ENCODE measurements around the gene ZPBP2. TPM values are rescaled to one million over a fixed set of nuclear protein-coding genes. Genes with fewer than 3 reads are reported as not detected.

ZPBP2 gene
- total RNA-seq, 1 donor from 2014 or later: not detected

DNA sequence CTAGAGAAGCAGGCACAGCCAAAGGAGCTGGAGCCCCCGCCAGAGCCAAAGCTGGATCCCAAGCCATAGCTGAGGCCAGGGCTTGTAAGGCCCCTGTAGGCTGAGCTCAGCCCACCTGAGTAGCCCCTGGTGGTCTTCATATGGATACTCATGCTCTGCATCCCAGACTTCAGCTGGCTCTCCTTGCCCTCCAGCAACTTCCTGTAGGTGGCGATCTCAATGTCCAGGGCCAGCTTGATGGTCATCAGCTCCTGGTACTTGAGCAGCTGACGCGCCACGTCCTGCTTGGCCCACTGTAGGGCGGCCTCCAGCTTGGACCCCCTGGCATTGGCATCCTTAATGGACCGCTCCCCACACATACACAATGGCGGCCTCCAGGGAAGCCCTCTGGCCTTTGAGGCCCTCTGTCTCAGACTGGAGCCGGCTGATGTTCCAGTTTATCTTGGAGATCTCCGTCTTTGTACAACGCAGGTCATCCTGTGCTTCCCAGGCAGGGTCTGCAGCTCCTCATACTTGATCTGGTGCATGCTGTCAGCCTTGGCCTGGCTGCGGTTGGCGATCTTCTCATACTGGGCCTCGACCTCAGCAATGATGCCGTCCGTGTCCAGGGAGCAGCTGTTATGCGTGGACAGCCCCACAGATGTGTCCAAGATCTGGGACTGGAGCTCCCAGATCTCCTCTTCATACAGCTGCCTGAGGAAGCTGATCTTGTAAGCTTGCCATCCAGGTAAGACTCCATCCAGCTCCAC, 32.8 kb upstream of the ZPBP2 start:
- DNase-seq (ENCODE audit: extremely low spot score, unreplicated experiment): no peak

DNA sequence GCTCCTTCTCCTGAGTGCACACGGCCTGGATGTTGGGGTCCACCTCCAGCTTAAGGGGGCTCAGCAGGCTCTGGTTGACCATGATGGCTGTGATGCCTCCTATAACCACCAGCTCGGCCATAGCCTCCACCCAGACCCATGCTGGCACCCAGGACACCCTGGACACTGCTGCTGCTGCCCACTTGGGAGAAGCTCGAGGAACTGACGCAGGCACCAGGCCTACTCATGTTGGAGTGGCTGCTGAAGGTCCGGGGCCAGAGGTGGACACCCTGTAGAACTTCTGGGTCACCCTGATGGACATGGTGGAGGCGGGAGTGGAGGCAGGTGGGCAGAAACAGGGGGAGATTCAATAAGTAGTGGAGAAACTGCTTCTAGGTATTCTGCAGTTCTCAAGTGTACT, 31.9 kb upstream of the ZPBP2 start:
- no peak for DNase-seq (ENCODE audit: extremely low spot score, unreplicated experiment)
- no peaks in the 10 kb centered on the region for H3K36me3 Mint-ChIP-seq (ENCODE audit: unreplicated experiment)
- TF ChIP-seq, protein P1, sequence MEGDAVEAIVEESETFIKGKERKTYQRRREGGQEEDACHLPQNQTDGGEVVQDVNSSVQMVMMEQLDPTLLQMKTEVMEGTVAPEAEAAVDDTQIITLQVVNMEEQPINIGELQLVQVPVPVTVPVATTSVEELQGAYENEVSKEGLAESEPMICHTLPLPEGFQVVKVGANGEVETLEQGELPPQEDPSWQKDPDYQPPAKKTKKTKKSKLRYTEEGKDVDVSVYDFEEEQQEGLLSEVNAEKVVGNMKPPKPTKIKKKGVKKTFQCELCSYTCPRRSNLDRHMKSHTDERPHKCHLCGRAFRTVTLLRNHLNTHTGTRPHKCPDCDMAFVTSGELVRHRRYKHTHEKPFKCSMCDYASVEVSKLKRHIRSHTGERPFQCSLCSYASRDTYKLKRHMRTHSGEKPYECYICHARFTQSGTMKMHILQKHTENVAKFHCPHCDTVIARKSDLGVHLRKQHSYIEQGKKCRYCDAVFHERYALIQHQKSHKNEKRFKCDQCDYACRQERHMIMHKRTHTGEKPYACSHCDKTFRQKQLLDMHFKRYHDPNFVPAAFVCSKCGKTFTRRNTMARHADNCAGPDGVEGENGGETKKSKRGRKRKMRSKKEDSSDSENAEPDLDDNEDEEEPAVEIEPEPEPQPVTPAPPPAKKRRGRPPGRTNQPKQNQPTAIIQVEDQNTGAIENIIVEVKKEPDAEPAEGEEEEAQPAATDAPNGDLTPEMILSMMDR (IDR thresholded peaks at IDR 0.05): no peak
- no peak overlapping the region for H3K27ac Mint-ChIP-seq (ENCODE audit: unreplicated experiment)
- no peak overlapping the region for H3K4me3 Mint-ChIP-seq (ENCODE audit: unreplicated experiment)
- H3K9me3 Mint-ChIP-seq (ENCODE audit: unreplicated experiment): peaks cover 25% of the 10 kb centered on the region
- H3K27me3 Mint-ChIP-seq (ENCODE audit: unreplicated experiment): peaks cover 51% of the 10 kb centered on the region
- no peaks in the 10 kb centered on the region for H3K4me1 Mint-ChIP-seq (ENCODE audit: unreplicated experiment)

More for the DNA sequence above, 32.8 kb upstream of the ZPBP2 start:
- no peaks in the 10 kb centered on the region for H3K4me1 Mint-ChIP-seq (ENCODE audit: unreplicated experiment)
- H3K4me3 Mint-ChIP-seq (ENCODE audit: unreplicated experiment): no peak overlapping the region
- TF ChIP-seq, protein P1 (IDR thresholded peaks at IDR 0.05): no peak
- H3K36me3 Mint-ChIP-seq (ENCODE audit: unreplicated experiment): no peaks in the 10 kb centered on the region
- peaks cover 46% of the 10 kb centered on the region for H3K27me3 Mint-ChIP-seq (ENCODE audit: unreplicated experiment)
- H3K9me3 Mint-ChIP-seq (ENCODE audit: unreplicated experiment): peaks cover 25% of the 10 kb centered on the region
- no peak overlapping the region for H3K27ac Mint-ChIP-seq (ENCODE audit: unreplicated experiment)

DNA sequence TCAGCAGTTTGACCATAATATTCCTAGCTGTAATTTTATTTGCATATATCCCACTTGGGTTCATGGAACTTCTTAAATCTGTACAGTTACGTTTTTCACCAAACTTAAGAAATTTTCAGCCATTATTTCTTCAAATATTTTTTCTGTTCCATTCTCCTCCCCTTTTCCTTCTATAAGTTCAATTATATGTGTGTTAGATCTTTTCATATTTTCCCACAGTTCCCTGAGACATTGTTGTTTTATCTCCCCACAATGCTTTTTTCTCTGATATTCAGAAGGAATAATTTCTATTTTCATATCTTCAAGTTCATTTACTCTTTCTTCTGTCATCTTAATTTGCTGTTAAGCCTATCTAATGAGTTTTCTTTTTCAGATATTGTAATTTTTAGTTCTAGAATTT, 29.9 kb upstream of the ZPBP2 start:
- no peaks in the 10 kb centered on the region for H3K4me1 Mint-ChIP-seq (ENCODE audit: unreplicated experiment)
- no peak overlapping the region for H3K4me3 Mint-ChIP-seq (ENCODE audit: unreplicated experiment)
- H3K27me3 Mint-ChIP-seq (ENCODE audit: unreplicated experiment): peaks cover 56% of the 10 kb centered on the region
- H3K36me3 Mint-ChIP-seq (ENCODE audit: unreplicated experiment): no peaks in the 10 kb centered on the region
- peaks cover 25% of the 10 kb centered on the region for H3K9me3 Mint-ChIP-seq (ENCODE audit: unreplicated experiment)
- TF ChIP-seq, protein P1 (IDR thresholded peaks at IDR 0.05): no peak
- no peak overlapping the region for H3K27ac Mint-ChIP-seq (ENCODE audit: unreplicated experiment)
- no peak for DNase-seq (ENCODE audit: extremely low spot score, unreplicated experiment)

DNA sequence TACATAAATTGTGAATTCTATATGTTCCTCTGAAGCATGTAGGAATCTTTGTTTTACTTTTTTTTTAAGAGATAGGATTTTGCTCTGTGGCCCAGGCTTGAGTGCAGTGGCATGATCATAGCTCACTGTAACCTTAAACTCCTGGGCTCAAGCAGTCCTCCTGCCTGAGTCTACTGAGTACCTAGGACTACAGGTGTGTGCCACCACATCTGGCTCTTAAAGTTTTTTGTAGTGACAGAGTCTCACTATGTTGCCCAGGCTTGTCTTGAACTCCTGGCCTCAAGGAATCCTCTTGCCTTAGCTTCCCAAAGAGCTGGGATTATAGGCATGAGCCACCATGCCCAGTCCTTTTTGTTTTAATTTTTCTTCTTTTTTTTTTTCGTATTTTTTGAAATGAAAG, 29.2 kb upstream of the ZPBP2 start:
- H3K27me3 Mint-ChIP-seq (ENCODE audit: unreplicated experiment): peaks cover 59% of the 10 kb centered on the region
- no peak for DNase-seq (ENCODE audit: extremely low spot score, unreplicated experiment)
- no peak overlapping the region for H3K4me3 Mint-ChIP-seq (ENCODE audit: unreplicated experiment)
- no peaks in the 10 kb centered on the region for H3K4me1 Mint-ChIP-seq (ENCODE audit: unreplicated experiment)
- no peak overlapping the region for H3K27ac Mint-ChIP-seq (ENCODE audit: unreplicated experiment)
- TF ChIP-seq, protein P1 (IDR thresholded peaks at IDR 0.05): no peak
- peaks cover 25% of the 10 kb centered on the region for H3K9me3 Mint-ChIP-seq (ENCODE audit: unreplicated experiment)
- no peaks in the 10 kb centered on the region for H3K36me3 Mint-ChIP-seq (ENCODE audit: unreplicated experiment)

DNA sequence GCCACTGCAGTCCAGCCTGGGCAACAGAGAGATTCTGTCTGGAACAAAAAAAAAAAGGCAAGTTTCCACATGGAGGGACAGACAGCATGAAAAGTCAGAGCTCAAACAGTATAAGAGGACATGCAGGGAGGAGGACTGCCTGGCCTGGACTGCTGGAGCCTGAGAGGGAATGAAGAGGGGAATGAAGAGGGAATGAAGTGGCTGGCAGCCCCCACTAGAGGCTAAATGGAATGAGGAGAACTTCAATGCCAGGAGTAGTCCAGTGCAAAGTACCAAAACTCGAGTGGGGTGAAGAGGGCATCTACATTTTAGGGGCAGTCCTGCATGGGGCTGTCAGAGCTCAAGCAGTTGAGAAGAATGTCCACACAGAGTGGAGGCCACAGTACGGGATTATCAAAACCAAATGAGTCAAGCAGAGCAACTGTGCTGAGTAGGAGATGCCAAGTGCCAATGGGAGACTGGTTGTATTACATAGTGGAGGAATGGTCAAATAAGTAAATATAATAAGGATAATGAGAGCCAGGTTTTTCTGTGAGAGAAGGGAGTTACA, 26.8 kb upstream of the ZPBP2 start:
- no peak overlapping the region for H3K27ac Mint-ChIP-seq (ENCODE audit: unreplicated experiment)
- H3K4me1 Mint-ChIP-seq (ENCODE audit: unreplicated experiment): no peaks in the 10 kb centered on the region
- H3K27me3 Mint-ChIP-seq (ENCODE audit: unreplicated experiment): peaks cover 71% of the 10 kb centered on the region
- H3K4me3 Mint-ChIP-seq (ENCODE audit: unreplicated experiment): no peak overlapping the region
- DNase-seq (ENCODE audit: extremely low spot score, unreplicated experiment): no peak
- no peaks in the 10 kb centered on the region for H3K36me3 Mint-ChIP-seq (ENCODE audit: unreplicated experiment)
- TF ChIP-seq, protein P1 (IDR thresholded peaks at IDR 0.05): no peak
- H3K9me3 Mint-ChIP-seq (ENCODE audit: unreplicated experiment): peaks cover 12% of the 10 kb centered on the region

Measured in osteocyte (in vitro differentiated cells).